BLaER1 treated with 17β-estradiol and CSF1 and Interleukin-3, amounts not matched to agents 10 nM and 100 nM (cell line): ENCODE results near the gene CALHM5.

ENCODE experiments used
- H3K27ac ChIP-seq, 11 experiments: shearing (Covaris generic); formaldehyde crosslinking; 2 replicates each; pipeline ENCODE4 v1.8.1; 2022
- H3K27me3 ChIP-seq, 11 experiments: shearing (Covaris generic); formaldehyde crosslinking; 2 replicates each; pipeline ENCODE4 v1.8.1; 2022
- H3K36me3 ChIP-seq, 11 experiments: shearing (Covaris generic); formaldehyde crosslinking; 2 replicates each; pipeline ENCODE4 v1.8.1; 2022
- H3K4me1 ChIP-seq, 10 experiments: shearing (Covaris generic); formaldehyde crosslinking; 2 replicates each; pipeline ENCODE4 v1.8.1; 2022
- H3K4me2 ChIP-seq, 11 experiments: shearing (Covaris generic); formaldehyde crosslinking; 2 replicates each; pipeline ENCODE4 v1.8.1; 2022
- H3K4me3 ChIP-seq, 10 experiments: shearing (Covaris generic); formaldehyde crosslinking; 2 replicates each; pipeline ENCODE4 v1.8.1; 2022
- H3K9ac ChIP-seq, 11 experiments: shearing (Covaris generic); formaldehyde crosslinking; 2 replicates each; pipeline ENCODE4 v1.8.1; 2022
- H3K9me3 ChIP-seq, 11 experiments: shearing (Covaris generic); formaldehyde crosslinking; replicated peaks in 1 of 11; 2 replicates each; pipeline ENCODE4 v1.8.1; 2022
- H4K20me1 ChIP-seq, 11 experiments: shearing (Covaris generic); formaldehyde crosslinking; 2 replicates each; pipeline ENCODE4 v1.8.1; 2022
- Cebpa-rat ChIP-seq, 11 experiments: shearing (Covaris generic); IDR thresholded peaks; 2 replicates each; pipeline ENCODE4 v1.8.1; 2022

The CALHM5 gene

DNA sequence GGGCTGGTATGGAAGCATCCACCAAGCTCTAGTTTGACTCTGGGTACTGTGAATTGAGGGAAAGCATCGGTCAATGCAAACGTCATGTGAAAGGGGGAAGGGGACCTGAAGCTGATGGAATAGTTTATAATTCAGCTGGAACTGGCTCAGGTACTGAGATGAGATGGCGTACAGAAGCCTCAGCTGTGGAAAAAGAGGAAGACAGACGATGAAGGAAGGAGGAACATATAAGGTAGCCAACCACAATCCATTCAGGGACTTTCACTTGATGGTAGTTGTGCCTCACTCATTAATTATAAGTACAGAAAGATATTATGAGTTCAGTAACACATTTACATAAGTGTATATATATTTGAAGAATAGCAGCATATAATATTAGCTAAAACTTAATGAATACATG, 2.7 kb downstream of the CALHM5 start:
- peaks cover 0 to 3% (median 0%) of the 10 kb centered on the region in 10 experiments; a peak in 1 of 20 replicates for H3K4me1 ChIP-seq
- H3K9ac ChIP-seq = no peak overlapping the region
- no peak for TF ChIP-seq Cebpa-rat (IDR thresholded peaks at IDR 0.05)
- no peak overlapping the region for H3K4me3 ChIP-seq
- H3K27me3 ChIP-seq = no peaks in the 10 kb centered on the region
- H3K27ac ChIP-seq = no peak overlapping the region
- no peaks in the 10 kb centered on the region for H3K36me3 ChIP-seq
- no peak overlapping the region for H3K4me2 ChIP-seq
- H4K20me1 ChIP-seq = no peaks in the 10 kb centered on the region
- peaks cover 0 to 6% (median 5%) of the 10 kb centered on the region in 11 experiments; a peak in 13 of 22 replicates for H3K9me3 ChIP-seq

- peak in 2 of 11 experiments; percentile 34 to 63; a peak in 2 of 22 replicates for TF ChIP-seq Cebpa-rat (IDR thresholded peaks at IDR 0.05)
- Histone ChIP-seq H3K9ac (no peak overlapping the region), H3K27me3 (no peaks in the 10 kb centered on the region), H3K4me3 (no peak overlapping the region), H3K4me1 (peaks cover 0 to 3% (median 0%) of the 10 kb centered on the region in 10 experiments; a peak in 1 of 20 replicates), H3K4me2 (no peak overlapping the region), H4K20me1 (no peaks in the 10 kb centered on the region), H3K36me3 (no peaks in the 10 kb centered on the region), H3K9me3 (no peaks in the 10 kb centered on the region), H3K27ac (no peak overlapping the region)
These were observed 3.7 kb downstream of the CALHM5 start for GRCh38 chr6:116515141-116515540.

- no peak overlapping the region for H3K9ac ChIP-seq
- H3K4me1 ChIP-seq = peaks cover 0 to 3% (median 0%) of the 10 kb centered on the region in 10 experiments; a peak in 1 of 20 replicates
These were observed 7.4 kb downstream of the CALHM5 start for GRCh38 chr6:116518621-116519368.

DNA sequence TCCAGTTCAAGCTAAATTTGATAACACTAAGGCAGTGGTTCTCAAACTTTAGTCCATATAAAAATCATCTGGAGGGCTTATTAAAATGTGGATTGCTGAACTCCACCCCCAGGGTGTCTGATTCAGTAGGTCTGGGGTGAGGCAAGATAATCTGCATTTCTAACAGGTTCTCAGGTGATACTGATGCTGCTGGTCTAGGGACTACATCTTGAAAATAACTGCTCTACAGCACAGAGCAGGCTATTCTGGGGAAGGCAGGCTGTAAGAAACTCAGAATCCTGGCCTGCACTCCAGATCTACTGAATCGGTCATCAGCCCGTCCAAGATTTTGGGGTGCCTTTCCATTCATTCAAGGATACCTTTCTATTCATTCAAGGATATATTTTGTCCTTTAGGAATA, 11.5 kb downstream of the CALHM5 start:
- no peak for TF ChIP-seq Cebpa-rat (IDR thresholded peaks at IDR 0.05)
- Histone ChIP-seq H3K9me3 (no peaks in the 10 kb centered on the region), H3K27me3 (no peaks in the 10 kb centered on the region), H3K27ac (no peak overlapping the region), H3K4me3 (no peak overlapping the region), H3K4me1 (peaks cover 0 to 11% (median 6%) of the 10 kb centered on the region in 10 experiments; a peak in 4 of 20 replicates), H3K9ac (no peak overlapping the region), H4K20me1 (no peaks in the 10 kb centered on the region), H3K4me2 (no peak overlapping the region), H3K36me3 (no peaks in the 10 kb centered on the region)

More at GRCh38 chr6:116518621-116519368, 7.4 kb downstream of the CALHM5 start:
- H3K9me3 ChIP-seq = no peaks in the 10 kb centered on the region
- no peak overlapping the region for H3K4me2 ChIP-seq
- no peak overlapping the region for H3K27ac ChIP-seq
- no peak overlapping the region for H3K4me3 ChIP-seq
- H4K20me1 ChIP-seq = no peaks in the 10 kb centered on the region
- TF ChIP-seq Cebpa-rat (IDR thresholded peaks at IDR 0.05) = no peak
- no peaks in the 10 kb centered on the region for H3K27me3 ChIP-seq
- H3K36me3 ChIP-seq = no peaks in the 10 kb centered on the region

- no peak overlapping the region for H3K9ac ChIP-seq
- H3K27ac ChIP-seq = no peak overlapping the region
- H4K20me1 ChIP-seq = no peaks in the 10 kb centered on the region
- peaks cover 0 to 15% (median 6%) of the 10 kb centered on the region in 10 experiments; a peak in 7 of 20 replicates for H3K4me1 ChIP-seq
- H3K4me3 ChIP-seq = no peak overlapping the region
- H3K27me3 ChIP-seq = no peaks in the 10 kb centered on the region
- no peaks in the 10 kb centered on the region for H3K36me3 ChIP-seq
- H3K9me3 ChIP-seq = no peaks in the 10 kb centered on the region
- TF ChIP-seq Cebpa-rat (IDR thresholded peaks at IDR 0.05) = no peak
- H3K4me2 ChIP-seq = no peak overlapping the region
These were observed 12.8 kb downstream of the CALHM5 start for GRCh38 chr6:116524236-116524635.

DNA sequence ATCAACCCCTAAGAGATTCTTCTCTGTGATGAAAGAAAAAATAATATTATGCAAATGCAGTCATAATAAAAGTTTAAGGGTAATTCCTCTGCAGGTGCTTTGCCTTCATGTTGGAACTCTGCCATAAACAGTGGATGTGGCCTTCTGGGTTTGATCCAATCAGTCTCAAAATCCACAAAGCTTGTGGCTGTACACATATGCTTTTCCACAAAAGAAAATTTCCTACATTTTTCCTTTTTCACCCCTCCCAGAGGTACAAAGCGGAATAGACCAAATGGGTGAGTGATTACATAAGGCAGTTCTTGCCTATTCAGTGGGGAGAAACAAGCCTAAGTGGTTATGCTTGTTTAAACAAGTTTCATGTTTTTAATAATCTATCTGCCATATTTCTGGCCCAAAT, 16.7 kb downstream of the CALHM5 start:
- no peak overlapping the region for H3K4me3 ChIP-seq
- no peaks in the 10 kb centered on the region for H3K27me3 ChIP-seq
- no peak overlapping the region for H3K4me2 ChIP-seq
- H4K20me1 ChIP-seq = no peaks in the 10 kb centered on the region
- no peaks in the 10 kb centered on the region for H3K9me3 ChIP-seq
- H3K4me1 ChIP-seq = peaks cover 0 to 49% (median 7%) of the 10 kb centered on the region in 10 experiments; a peak in 9 of 20 replicates
- no peak overlapping the region for H3K27ac ChIP-seq
- H3K36me3 ChIP-seq = no peaks in the 10 kb centered on the region
- TF ChIP-seq Cebpa-rat (IDR thresholded peaks at IDR 0.05) = no peak
- no peak overlapping the region for H3K9ac ChIP-seq

- Histone ChIP-seq H3K27me3 (no peaks in the 10 kb centered on the region), H3K27ac (no peak overlapping the region; a peak in 1 of 22 replicates), H3K4me3 (no peak overlapping the region), H3K9ac (no peak overlapping the region), H3K4me1 (peaks cover 0 to 52% (median 7%) of the 10 kb centered on the region in 10 experiments; a peak in 9 of 20 replicates), H3K4me2 (0 out of 22 replicates have a peak overlapping the region, but pooled peaks of 1 of the 11 experiments have one; percentile 77), H4K20me1 (no peaks in the 10 kb centered on the region), H3K36me3 (no peaks in the 10 kb centered on the region), H3K9me3 (no peaks in the 10 kb centered on the region)
- no peak for TF ChIP-seq Cebpa-rat (IDR thresholded peaks at IDR 0.05)
These were observed 17.3 kb downstream of the CALHM5 start for GRCh38 chr6:116528780-116529179.

DNA sequence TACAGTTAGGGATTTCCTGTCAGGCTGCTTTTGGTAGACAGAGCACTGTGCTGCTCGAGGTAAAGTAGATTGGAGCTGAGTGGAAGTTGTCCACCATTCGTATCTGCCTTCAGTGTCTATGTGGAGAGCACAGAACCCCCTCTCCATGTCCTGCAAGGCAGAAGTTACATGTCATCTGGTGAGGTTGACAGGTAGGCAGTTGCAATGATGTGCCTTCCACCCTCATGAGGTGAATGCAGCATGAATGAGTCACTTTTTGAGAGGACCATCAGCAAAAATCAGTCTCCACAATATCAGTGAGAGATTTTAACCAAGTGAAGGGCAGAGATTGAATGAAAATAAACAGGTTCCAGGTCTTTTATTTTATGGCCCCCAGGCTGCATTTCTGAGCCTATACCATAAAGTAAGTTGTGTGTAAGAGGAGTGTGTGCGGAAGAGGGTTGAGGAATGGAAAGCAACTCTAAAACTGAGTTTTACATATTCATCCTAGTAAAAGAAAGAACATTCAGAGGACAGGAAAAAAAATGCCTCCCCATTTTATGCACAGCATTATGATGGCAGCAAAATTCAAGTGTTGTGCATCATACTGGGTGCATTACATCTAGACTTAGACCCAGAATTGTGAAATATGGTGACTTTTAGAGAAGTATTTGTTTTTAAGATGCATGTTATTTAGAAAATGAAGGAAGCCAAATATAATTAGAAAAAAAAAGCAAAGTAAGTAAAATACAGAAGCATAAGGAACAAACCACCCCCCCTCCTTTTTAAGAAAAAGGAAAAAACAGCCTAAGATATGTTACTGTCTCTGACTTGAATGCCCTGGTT, 18.2 kb downstream of the CALHM5 start:
- peak overlapping the region in 4 of 11 experiments; percentile 2 to 36 (median 7); a peak in 2 of 22 replicates for H3K27ac ChIP-seq
- H3K27me3 ChIP-seq = no peaks in the 10 kb centered on the region
- H3K9me3 ChIP-seq = no peaks in the 10 kb centered on the region
- peak overlapping the region in 4 of 11 experiments; percentile 3 to 77 (median 65); a peak in 6 of 22 replicates for H3K4me2 ChIP-seq
- H3K4me3 ChIP-seq = no peak overlapping the region
- H3K4me1 ChIP-seq = peaks cover 0 to 52% (median 7%) of the 10 kb centered on the region in 10 experiments; a peak in 9 of 20 replicates
- no peaks in the 10 kb centered on the region for H4K20me1 ChIP-seq
- TF ChIP-seq Cebpa-rat (IDR thresholded peaks at IDR 0.05) = no peak
- no peaks in the 10 kb centered on the region for H3K36me3 ChIP-seq
- 0 out of 22 replicates have a peak overlapping the region, but pooled peaks of 1 of the 11 experiments have one; percentile 13 for H3K9ac ChIP-seq

GRCh38 chr6:116530436-116530835, 19.0 kb downstream of the CALHM5 start:
- H3K9me3 ChIP-seq = no peaks in the 10 kb centered on the region
- peaks cover 0 to 47% (median 7%) of the 10 kb centered on the region in 10 experiments; a peak in 9 of 20 replicates for H3K4me1 ChIP-seq
- H3K27me3 ChIP-seq = no peaks in the 10 kb centered on the region
- peak overlapping the region in 4 of 11 experiments; percentile 2 to 36 (median 7); a peak in 2 of 22 replicates for H3K27ac ChIP-seq
- H3K36me3 ChIP-seq = no peaks in the 10 kb centered on the region
- H3K9ac ChIP-seq = 0 out of 22 replicates have a peak overlapping the region, but pooled peaks of 1 of the 11 experiments have one; percentile 13
- H3K4me3 ChIP-seq = no peak overlapping the region
- no peaks in the 10 kb centered on the region for H4K20me1 ChIP-seq
- no peak for TF ChIP-seq Cebpa-rat (IDR thresholded peaks at IDR 0.05)
- peak overlapping the region in 4 of 11 experiments; percentile 3 to 77 (median 65); a peak in 6 of 22 replicates for H3K4me2 ChIP-seq
